NCI-H2196 (cell line): ENCODE data around the gene KRT72.

ENCODE experiments used
- DNase-seq: peaks from one replicate; lab custom pipeline; 2025; ENCODE audit not compliant: unreplicated experiment; lab: John Stamatoyannopoulos, UW

Gene KRT72

GRCh38 chr12:52551216-52551865, 49.9 kb downstream of the KRT72 start:
- DNase-seq: no peak

- no peak for DNase-seq
Observed at GRCh38 chr12:52546126-52546525, 55.1 kb downstream of the KRT72 start.

- DNase-seq: no peak
Observed at GRCh38 chr12:52543985-52544883, 57.0 kb downstream of the KRT72 start.

GRCh38 chr12:52542785-52543318, 58.4 kb downstream of the KRT72 start:
- DNase-seq: no peak

- DNase-seq: no peak
Observed at GRCh38 chr12:52542157-52542556, 59.1 kb downstream of the KRT72 start.

GRCh38 chr12:52541709-52542108, 59.6 kb downstream of the KRT72 start:
- no peak for DNase-seq

- no peak for DNase-seq
Observed at GRCh38 chr12:52540531-52540930, 60.7 kb downstream of the KRT72 start.

GRCh38 chr12:52539821-52540173, 61.5 kb downstream of the KRT72 start:
- DNase-seq: no peak

- peak; percentile 49 for DNase-seq
Observed at GRCh38 chr12:52539083-52539820, 62.0 kb downstream of the KRT72 start.

GRCh38 chr12:52537101-52537500, 64.2 kb downstream of the KRT72 start:
- no peak for DNase-seq
